HL-60/S4 (cell line): Measurements from ENCODE around the gene SLC15A3.

Experiments used
- in situ Hi-C: fragments of 300-500 bp; cut with MboI; formaldehyde crosslinking; loops from 2 replicates; pipeline ENCODE4 v1.14.3; 2022; ENCODE audit warnings: low sequenced_read_pairs

Gene SLC15A3

GRCh38 chr11:60947700-60948099, 4.3 kb downstream of the SLC15A3 start:
- in situ Hi-C loops = no loop called here

GRCh38 chr11:60946601-60947264, 5.2 kb downstream of the SLC15A3 start:
- in situ Hi-C loops = no loop called here

DNA sequence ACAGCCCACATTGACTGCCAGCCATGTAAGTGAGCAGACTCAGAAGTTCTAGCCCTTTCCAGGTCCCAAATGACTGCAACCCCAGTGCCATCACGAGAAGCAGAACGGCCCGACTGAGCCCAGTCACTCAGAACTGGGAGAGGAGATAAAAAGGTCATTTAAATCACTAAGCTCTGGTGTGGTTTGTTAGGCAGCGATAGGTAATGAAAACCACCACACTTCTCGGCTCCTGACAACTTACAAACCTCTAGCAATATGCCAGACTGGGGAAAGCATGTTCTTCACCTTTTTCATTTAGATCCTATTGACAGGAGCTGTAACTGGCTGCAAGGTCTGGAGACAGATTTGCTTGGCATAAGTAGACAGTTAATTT, 6.7 kb downstream of the SLC15A3 start:
- in situ Hi-C loops = no loop called here

GRCh38 chr11:60944490-60945294, 7.3 kb downstream of the SLC15A3 start:
- in situ Hi-C loops = no loop called here

- in situ Hi-C loops = no loop called here
Measured at GRCh38 chr11:60942970-60943565, 8.9 kb downstream of the SLC15A3 start.

- in situ Hi-C loops = no loop called here
Measured at GRCh38 chr11:60942219-60942618, 9.8 kb downstream of the SLC15A3 start.

DNA sequence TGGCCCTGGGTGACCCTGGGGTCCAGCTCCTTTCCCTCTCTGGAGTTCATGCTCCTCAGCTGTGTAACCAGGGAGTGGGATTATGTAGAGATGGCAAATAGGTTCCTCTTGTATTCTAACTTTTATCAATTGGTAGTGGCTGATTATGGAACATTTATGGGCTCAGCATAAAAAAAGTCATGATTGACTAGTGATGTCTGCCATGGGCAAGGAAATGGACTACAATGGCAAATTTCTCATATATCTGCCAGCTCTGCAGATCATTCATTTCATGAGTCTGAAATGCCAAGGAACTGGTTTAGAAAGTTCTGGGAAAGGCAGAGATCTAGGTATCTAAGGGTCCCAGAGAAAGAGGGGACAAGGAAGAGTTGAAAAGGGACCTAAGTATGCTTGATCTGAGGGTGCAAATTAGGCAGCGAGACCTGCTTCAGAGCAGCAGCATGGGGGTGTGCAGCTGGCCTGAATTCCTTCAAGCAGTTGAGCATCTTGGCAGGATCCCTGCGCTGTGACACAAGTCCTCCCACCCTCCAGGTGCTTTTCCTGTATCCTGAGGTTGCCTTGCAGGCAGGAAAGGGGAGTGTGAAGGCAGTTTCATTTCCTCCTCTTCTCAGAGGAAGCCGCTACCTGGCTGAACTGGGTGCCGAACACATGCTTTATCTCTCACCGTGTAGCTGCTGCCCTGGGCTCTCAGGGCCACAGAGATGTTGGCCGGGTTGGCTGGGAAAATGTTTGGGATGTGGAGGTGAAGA, 10.4 kb downstream of the SLC15A3 start:
- in situ Hi-C loops = no loop called here

- in situ Hi-C loops = no loop called here
Measured at GRCh38 chr11:60939855-60940254, 12.1 kb downstream of the SLC15A3 start.

DNA sequence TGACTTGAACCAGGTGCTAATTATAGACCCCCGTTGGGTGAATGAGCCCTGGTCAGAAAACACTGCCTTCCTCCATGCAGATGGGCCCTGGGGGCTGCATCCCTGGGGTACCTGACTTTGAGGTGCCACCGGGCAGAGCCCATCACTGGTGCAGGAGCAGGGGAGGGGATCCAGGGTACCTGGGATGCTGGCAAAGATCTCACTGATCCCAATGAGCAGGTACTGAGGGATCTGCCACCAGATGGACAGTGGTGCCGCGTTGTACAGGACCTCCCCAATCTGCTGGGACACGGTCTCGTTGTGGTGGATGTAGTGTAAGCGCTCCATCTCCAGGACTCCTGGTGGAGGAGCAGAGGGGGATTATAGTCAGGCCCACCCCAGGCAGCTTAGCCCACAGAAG, 12.7 kb downstream of the SLC15A3 start:
- in situ Hi-C loops = no loop called here

DNA sequence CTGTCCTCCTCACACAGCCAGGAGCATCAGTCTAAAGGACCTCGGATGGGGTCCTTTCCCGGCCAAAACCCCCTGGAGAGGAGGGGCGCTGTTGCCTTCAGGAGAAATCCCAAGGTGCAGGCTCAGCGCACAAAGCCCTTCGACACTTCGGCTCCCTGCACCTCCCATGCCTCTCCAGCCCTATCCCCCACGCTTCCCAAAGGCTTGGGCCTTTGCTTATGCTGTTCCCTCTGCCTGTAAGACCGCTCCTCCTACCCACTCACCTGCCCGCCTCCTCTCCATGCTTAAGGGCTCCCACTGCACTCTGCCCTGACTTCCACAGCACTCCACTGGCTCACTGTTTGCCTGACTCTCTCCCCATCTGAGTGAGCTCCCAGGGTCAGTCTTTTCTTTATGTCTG, 13.5 kb downstream of the SLC15A3 start:
- in situ Hi-C loops = no loop called here

DNA sequence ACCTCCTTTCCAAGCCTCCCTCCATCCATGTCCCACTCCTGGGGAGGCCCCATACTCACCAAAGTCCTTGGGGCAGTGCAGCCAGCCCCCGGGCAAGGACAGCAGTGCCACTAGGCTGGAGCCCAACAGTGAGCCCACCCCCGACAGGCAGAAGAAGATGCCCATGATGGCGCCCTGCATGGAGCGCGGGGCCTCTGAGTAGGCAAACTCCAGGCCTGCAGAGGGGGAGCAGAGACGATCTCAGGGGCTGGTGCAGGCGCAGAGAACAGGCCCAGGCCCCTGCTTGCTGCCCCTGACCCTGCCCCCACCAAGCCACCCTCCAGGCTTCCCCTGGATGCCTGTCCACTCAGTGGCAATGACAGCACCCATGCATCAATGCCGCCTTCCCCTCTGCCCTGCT, 14.2 kb downstream of the SLC15A3 start:
- in situ Hi-C loops = no loop called here

DNA sequence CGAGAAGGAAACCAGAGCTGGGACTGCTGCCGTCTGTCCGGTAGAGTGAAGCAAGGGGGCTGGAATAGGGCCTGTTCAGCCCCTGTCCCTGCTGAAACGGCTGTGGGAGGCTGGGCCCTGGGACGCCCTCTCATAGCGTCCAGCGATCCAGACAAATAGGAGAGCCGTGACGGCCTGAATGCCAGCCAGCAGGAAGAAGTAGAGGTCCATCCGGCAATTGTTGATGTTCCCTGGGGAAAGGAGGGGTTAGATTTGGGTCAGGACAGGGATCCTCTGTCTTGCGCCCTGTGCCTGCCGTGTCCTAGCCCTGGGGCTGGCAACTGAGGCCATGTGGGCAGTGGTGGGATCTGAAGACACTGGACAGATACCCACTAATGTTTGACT, 14.8 kb downstream of the SLC15A3 start:
- in situ Hi-C loops = no loop called here

- in situ Hi-C loops = no loop called here
Measured at GRCh38 chr11:60936467-60937143, 15.4 kb downstream of the SLC15A3 start.

DNA sequence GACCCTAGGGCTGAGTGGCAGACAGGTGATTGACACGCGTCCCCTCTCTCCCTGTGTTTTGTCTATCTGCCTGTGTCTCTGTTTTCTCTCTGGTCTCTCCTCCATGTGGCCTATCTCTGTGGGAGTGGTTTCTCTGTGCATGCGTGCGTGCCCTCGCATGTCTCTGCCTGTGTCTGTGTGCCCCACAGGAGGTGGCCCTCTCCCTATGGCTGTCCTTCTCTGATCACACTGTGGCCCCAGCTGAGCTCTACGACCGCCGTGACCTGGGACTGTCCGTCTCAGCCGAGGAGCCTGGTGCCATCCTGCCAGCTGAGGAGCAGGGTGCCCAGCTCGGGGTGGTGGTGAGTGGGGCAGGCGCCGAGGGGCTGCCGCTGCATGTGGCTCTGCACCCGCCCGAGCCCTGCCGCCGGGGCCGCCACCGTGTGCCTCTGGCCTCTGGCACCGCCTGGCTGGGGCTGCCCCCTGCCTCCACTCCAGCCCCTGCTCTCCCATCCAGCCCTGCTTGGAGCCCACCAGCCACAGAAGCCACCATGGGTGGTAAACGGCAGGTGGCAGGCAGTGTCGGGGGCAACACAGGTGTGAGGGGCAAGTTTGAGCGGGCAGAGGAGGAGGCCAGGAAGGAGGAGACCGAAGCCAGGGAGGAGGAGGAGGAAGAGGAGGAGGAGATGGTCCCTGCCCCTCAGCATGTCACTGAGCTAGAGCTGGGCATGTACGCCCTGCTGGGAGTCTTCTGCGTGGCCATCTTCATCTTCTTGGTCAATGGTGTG, 16.1 kb downstream of the SLC15A3 start:
- in situ Hi-C loops = no loop called here

- in situ Hi-C loops = no loop called here
Measured at GRCh38 chr11:60934790-60935605, 17.0 kb downstream of the SLC15A3 start.

- in situ Hi-C loops = no loop called here
Measured at GRCh38 chr11:60934124-60934789, 17.7 kb downstream of the SLC15A3 start.

- in situ Hi-C loops = no loop called here
Measured at GRCh38 chr11:60933416-60934123, 18.4 kb downstream of the SLC15A3 start.
